ENCODE measurements around the gene ERBB2. TPM values are rescaled to one million over a fixed set of nuclear protein-coding genes. Genes with fewer than 3 reads are reported as not detected.

The ERBB2 gene
- total RNA-seq, 2 experiments from 2014 or later: 2.4 to 4.6 TPM

DNA sequence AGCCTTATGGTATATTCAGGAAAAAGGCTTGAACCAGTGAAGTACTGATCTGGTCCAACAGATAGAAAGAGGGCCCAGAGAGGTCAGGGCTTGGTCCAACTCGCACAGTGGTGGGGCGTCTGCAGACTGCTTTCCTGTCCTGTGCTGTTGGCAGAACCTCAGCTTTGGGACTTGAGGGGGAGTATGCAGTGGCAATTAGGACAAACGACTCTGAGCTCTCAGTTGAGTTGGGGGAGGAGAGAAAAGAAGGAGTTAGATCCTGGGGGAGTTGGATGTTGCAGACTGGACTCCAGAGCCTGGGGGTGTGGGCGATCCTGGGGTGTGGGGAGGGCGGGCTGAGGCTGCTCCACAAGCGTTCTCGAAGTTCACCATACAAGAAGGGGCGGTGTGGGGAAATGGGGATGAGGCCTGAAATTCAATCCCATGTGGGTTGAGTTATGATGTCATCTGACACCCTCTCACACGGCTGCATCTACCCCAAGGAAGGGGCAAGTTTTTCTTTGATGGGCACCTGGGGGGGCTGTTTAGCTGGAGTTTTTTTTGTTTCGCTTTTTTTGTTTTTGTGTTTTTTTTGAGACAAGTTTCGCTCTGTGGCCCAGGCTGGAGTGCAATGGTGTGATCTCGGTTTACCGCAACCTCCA lies 52.5 kb downstream of the ERBB2 start:
- Histone ChIP-seq H3K4me1 (ENCODE audit: insufficient read depth, low read length) (peaks cover 41% of the 10 kb centered on the region), H3K27ac (ENCODE audit: low read depth in 1 of 2, low read length in 2 of 2) (no peak overlapping the region), H3K36me3 (ENCODE audit: insufficient read depth, low read length) (no peaks in the 10 kb centered on the region), H3K9me3 (ENCODE audit: control insufficient read depth in 1 of 2, insufficient read depth in 1 of 2, low read length in 2 of 2) (no peaks in the 10 kb centered on the region), H3K27me3 (ENCODE audit: control insufficient read depth in 1 of 2, insufficient read depth in 2 of 2, low read length in 2 of 2) (no peaks in the 10 kb centered on the region), H3K4me3 (ENCODE audit: low read length) (no peak overlapping the region)
- peak in 2 of 14 experiments; percentile 20 to 21 for DNase-seq
- H3K4me1 Mint-ChIP-seq (ENCODE audit: low read depth): peaks cover 36% of the 10 kb centered on the region
- intact Hi-C loops (cut with DNase I, micrococcal nuclease): loop anchor here (2.0 to 5.0 kb wide), 2 partner anchors 85 to 204 kb away; partner anchors contain the start of genes PNMT (in 1 of the 2) and TCAP (in 1 of the 2)
- ChIA-PET POLR2A (interaction anchor here (1.1 to 5.0 kb wide), 5 partner anchors 13 to 174 kb away, joined by 3 to 34 read pairs (median 26); partner anchors contain the start of genes LRRC3C, MIEN1 and ORMDL3), CTCF (interaction anchor here (1.1 to 6.4 kb wide), 11 partner anchors 18 to 206 kb away, joined by 3 to 52 read pairs (median 9); partner anchors contain the start of genes IKZF3, MIEN1 and PGAP3)
- peak overlapping the region; percentile 84 for H3K4me3 Mint-ChIP-seq
- no peak for TF ChIP-seq CTCF (IDR thresholded peaks at IDR 0.05)
- no peaks in the 10 kb centered on the region for H3K27me3 Mint-ChIP-seq
- no peaks in the 10 kb centered on the region for H3K36me3 Mint-ChIP-seq (ENCODE audit: low read depth)
- H3K9me3 Mint-ChIP-seq: no peaks in the 10 kb centered on the region
- ATAC-seq (ENCODE audit: poor library complexity): no peak
- peak overlapping the region; percentile 92 for H3K27ac Mint-ChIP-seq

DNA sequence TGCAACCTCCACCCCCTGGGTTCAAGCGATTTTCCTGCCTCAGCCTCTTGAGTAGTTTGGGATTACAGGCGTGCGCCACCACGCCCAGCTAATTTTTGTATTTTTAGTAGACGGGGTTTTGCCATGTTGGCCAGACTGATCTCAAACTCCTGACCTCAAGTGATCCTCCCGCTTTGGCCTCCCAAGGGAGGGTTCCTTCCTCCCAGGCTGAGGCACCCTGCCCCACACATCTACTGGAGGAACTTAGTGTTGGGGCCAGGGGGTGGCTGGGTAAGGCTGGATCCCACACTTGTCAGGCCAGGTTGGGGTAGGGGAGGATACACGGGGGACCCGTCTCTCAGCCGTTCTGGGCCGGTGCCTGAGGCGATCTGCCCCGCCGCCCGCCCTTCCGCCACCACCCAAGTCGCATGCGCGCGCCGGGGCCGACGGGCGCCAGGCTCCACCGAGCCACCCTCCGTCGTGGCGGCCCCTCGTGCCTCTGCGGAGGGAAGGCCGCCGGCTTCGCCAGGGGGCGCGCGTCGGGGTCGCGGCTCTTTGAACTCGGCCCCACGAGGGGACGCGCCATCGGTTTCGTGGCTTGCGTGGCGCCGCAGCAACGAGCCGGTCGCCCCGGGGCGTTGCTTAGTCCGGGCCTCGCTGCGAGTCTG lies 53.8 kb downstream of the ERBB2 start:
- no peaks in the 10 kb centered on the region for H3K36me3 ChIP-seq (ENCODE audit: insufficient read depth, low read length)
- Mint-ChIP-seq H3K27ac (peak overlapping the region; percentile 92), H3K4me3 (peak overlapping the region; percentile 87), H3K4me1 (ENCODE audit: low read depth) (peaks cover 49% of the 10 kb centered on the region), H3K27me3 (no peaks in the 10 kb centered on the region), H3K36me3 (ENCODE audit: low read depth) (peaks cover 4% of the 10 kb centered on the region), H3K9me3 (no peaks in the 10 kb centered on the region)
- no peaks in the 10 kb centered on the region for H3K9me3 ChIP-seq (ENCODE audit: control insufficient read depth in 1 of 2, insufficient read depth in 1 of 2, low read length in 2 of 2)
- TF ChIP-seq CTCF (IDR thresholded peaks at IDR 0.05): no peak
- ATAC-seq (ENCODE audit: poor library complexity) (peak; percentile 20), DNase-seq (peak in 12 of 14 experiments; percentile 50 to 91 (median 70))
- peak overlapping the region; percentile 89 to 97 for H3K27ac ChIP-seq (ENCODE audit: low read depth in 1 of 2, low read length in 2 of 2)
- intact Hi-C loops (cut with DNase I, micrococcal nuclease): loop anchor here (1.0 to 5.0 kb wide), 12 partner anchors 23 to 227 kb away; partner anchors contain the start of genes IKZF3 (in 2 of the 2), LRRC3C (in 1 of the 2), MIEN1 (in 1 of the 2) and ORMDL3 (in 1 of the 2)
- peaks cover 53% of the 10 kb centered on the region for H3K4me1 ChIP-seq (ENCODE audit: insufficient read depth, low read length)
- ChIA-PET POLR2A (interaction anchor here (0.7 to 5.0 kb wide), 13 partner anchors 14 to 601 kb away, joined by 3 to 52 read pairs (median 26); partner anchors contain the start of genes IKZF3, LRRC3C, MIEN1 and ORMDL3), CTCF (interaction anchor here (1.0 to 6.4 kb wide), 19 partner anchors 10 to 227 kb away, joined by 3 to 52 read pairs (median 6); partner anchors contain the start of genes IKZF3, MIEN1, PGAP3 and PNMT)
- H3K27me3 ChIP-seq (ENCODE audit: control insufficient read depth in 1 of 2, insufficient read depth in 2 of 2, low read length in 2 of 2): no peaks in the 10 kb centered on the region
- H3K4me3 ChIP-seq (ENCODE audit: low read length): peak overlapping the region; percentile 60

Data from CD4-positive, alpha-beta T cell (primary cell).